Stimulated activated naive B cell treated with anti-CD40 and anti-IgM and Interleukin-4, amounts not matched to agents 10 μg/mL and 1 μg/mL and 100 μg/mL, for 72 hours (primary cell): ENCODE results near the gene GPR158.

Experiments
- ATAC-seq, 2 donors: fragments of 150-1000 bp; cut with Tn5 transposase; replicated peaks; 2 replicates each; pipeline ENCODE4 v1.10.0; 2021; ENCODE audit warnings: moderate library complexity in 1 of 2
- DNase-seq: peaks from one replicate; pipeline ENCODE4 v3.0.0; 2021
- H3K27ac Mint-ChIP-seq: one replicate; pipeline ENCODE4 v1.8.0; 2022; ENCODE audit warnings: mild to moderate bottlenecking, mixed read lengths
- H3K27me3 Mint-ChIP-seq, 2 donors: one replicate each; pipeline ENCODE4 v1.8.0; 2022; ENCODE audit warnings: mixed read lengths in 2 of 2
- H3K36me3 Mint-ChIP-seq, 2 donors: one replicate each; pipeline ENCODE4 v1.8.0; 2022; ENCODE audit warnings: mixed read lengths in 2 of 2, mild to moderate bottlenecking in 1 of 2
- H3K4me1 Mint-ChIP-seq, 2 donors: one replicate each; pipeline ENCODE4 v1.8.0; 2022; ENCODE audit warnings: mixed read lengths in 2 of 2, mild to moderate bottlenecking in 1 of 2
- H3K4me3 Mint-ChIP-seq, 2 donors: one replicate each; pipeline ENCODE4 v1.8.0; 2022; ENCODE audit warnings: mild to moderate bottlenecking in 2 of 2, mixed read lengths in 2 of 2, moderate library complexity in 1 of 2
- H3K9me3 Mint-ChIP-seq, 2 donors: one replicate each; pipeline ENCODE4 v1.8.0; 2022; ENCODE audit warnings: mixed read lengths in 2 of 2, mild to moderate bottlenecking in 1 of 2

Gene GPR158

GRCh38 chr10:25614652-25615051 lies 439.9 kb downstream of the GPR158 start:
- Mint-ChIP-seq H3K36me3 (peaks cover 0 to 1% of the 10 kb centered on the region in 2 donors), H3K27me3 (peaks cover 5 to 6% of the 10 kb centered on the region in 2 donors), H3K4me1 (no peaks in the 10 kb centered on the region), H3K4me3 (no peak overlapping the region), H3K9me3 (peaks cover 0 to 7% of the 10 kb centered on the region in 2 donors), H3K27ac (no peak overlapping the region)
- ATAC-seq (no peak), DNase-seq (no peak)

GRCh38 chr10:25615926-25616325 lies 441.1 kb downstream of the GPR158 start:
- Mint-ChIP-seq H3K27me3 (peaks cover 6 to 10% of the 10 kb centered on the region in 2 donors), H3K4me3 (no peak overlapping the region), H3K27ac (no peak overlapping the region), H3K36me3 (peaks cover 0 to 1% of the 10 kb centered on the region in 2 donors), H3K4me1 (no peaks in the 10 kb centered on the region), H3K9me3 (peaks cover 0 to 5% of the 10 kb centered on the region in 2 donors)
- ATAC-seq, result no peak
- no peak for DNase-seq

- Mint-ChIP-seq H3K9me3 (no peaks in the 10 kb centered on the region), H3K36me3 (peaks cover 0 to 1% of the 10 kb centered on the region in 2 donors), H3K27ac (no peak overlapping the region), H3K27me3 (peaks cover 6 to 11% of the 10 kb centered on the region in 2 donors), H3K4me1 (no peaks in the 10 kb centered on the region), H3K4me3 (no peak overlapping the region)
- ATAC-seq (no peak), DNase-seq (no peak)
Observed at GRCh38 chr10:25616903-25617592, 442.2 kb downstream of the GPR158 start.

- Mint-ChIP-seq H3K27me3 (peaks cover 0 to 4% of the 10 kb centered on the region in 2 donors), H3K27ac (no peak overlapping the region), H3K4me3 (no peak overlapping the region), H3K4me1 (no peaks in the 10 kb centered on the region), H3K9me3 (no peaks in the 10 kb centered on the region), H3K36me3 (no peaks in the 10 kb centered on the region)
- ATAC-seq, result no peak
- DNase-seq, result no peak
Observed at GRCh38 chr10:25627606-25628005, 452.8 kb downstream of the GPR158 start.

GRCh38 chr10:25629333-25629732 lies 454.5 kb downstream of the GPR158 start:
- Mint-ChIP-seq H3K4me3 (no peak overlapping the region), H3K27me3 (peaks cover 0 to 4% of the 10 kb centered on the region in 2 donors), H3K9me3 (no peaks in the 10 kb centered on the region), H3K27ac (no peak overlapping the region), H3K4me1 (no peaks in the 10 kb centered on the region), H3K36me3 (no peaks in the 10 kb centered on the region)
- DNase-seq (no peak), ATAC-seq (no peak)

- no peak overlapping the region for H3K27ac Mint-ChIP-seq
- no peaks in the 10 kb centered on the region for H3K4me1 Mint-ChIP-seq
- ATAC-seq (no peak), DNase-seq (no peak)
- H3K36me3 Mint-ChIP-seq, result no peaks in the 10 kb centered on the region
- peaks cover 0 to 6% of the 10 kb centered on the region in 2 donors for H3K27me3 Mint-ChIP-seq
- no peak overlapping the region for H3K4me3 Mint-ChIP-seq
- H3K9me3 Mint-ChIP-seq, result no peaks in the 10 kb centered on the region
Observed at GRCh38 chr10:25631471-25631870, 456.7 kb downstream of the GPR158 start.

- peaks cover 4 to 6% of the 10 kb centered on the region in 2 donors for H3K27me3 Mint-ChIP-seq
- H3K36me3 Mint-ChIP-seq, result no peaks in the 10 kb centered on the region
- ATAC-seq (no peak), DNase-seq (no peak)
- H3K4me1 Mint-ChIP-seq, result no peaks in the 10 kb centered on the region
- H3K9me3 Mint-ChIP-seq, result no peaks in the 10 kb centered on the region
- H3K27ac Mint-ChIP-seq, result no peak overlapping the region
- no peak overlapping the region for H3K4me3 Mint-ChIP-seq
Observed at GRCh38 chr10:25632802-25633201, 458.0 kb downstream of the GPR158 start.

- no peak for DNase-seq
- Mint-ChIP-seq H3K4me1 (no peaks in the 10 kb centered on the region), H3K27ac (no peak overlapping the region), H3K27me3 (peaks cover 4 to 6% of the 10 kb centered on the region in 2 donors), H3K4me3 (no peak overlapping the region), H3K36me3 (no peaks in the 10 kb centered on the region), H3K9me3 (no peaks in the 10 kb centered on the region)
- ATAC-seq, result no peak
Observed at GRCh38 chr10:25633542-25633941, 458.7 kb downstream of the GPR158 start.

GRCh38 chr10:25639646-25640045 lies 464.8 kb downstream of the GPR158 start:
- H3K4me1 Mint-ChIP-seq, result peaks cover 11 to 12% of the 10 kb centered on the region in 2 donors
- H3K27ac Mint-ChIP-seq, result no peak overlapping the region
- ATAC-seq (no peak), DNase-seq (no peak)
- H3K36me3 Mint-ChIP-seq, result no peaks in the 10 kb centered on the region
- H3K4me3 Mint-ChIP-seq, result no peak overlapping the region
- H3K27me3 Mint-ChIP-seq, result peaks cover 4 to 6% of the 10 kb centered on the region in 2 donors
- no peaks in the 10 kb centered on the region for H3K9me3 Mint-ChIP-seq

- Mint-ChIP-seq H3K27ac (no peak overlapping the region), H3K36me3 (no peaks in the 10 kb centered on the region), H3K27me3 (peaks cover 0 to 4% of the 10 kb centered on the region in 2 donors), H3K9me3 (no peaks in the 10 kb centered on the region), H3K4me1 (peaks cover 11 to 12% of the 10 kb centered on the region in 2 donors), H3K4me3 (no peak overlapping the region)
- DNase-seq (no peak), ATAC-seq (no peak)
Observed at GRCh38 chr10:25641595-25641994, 466.8 kb downstream of the GPR158 start.

GRCh38 chr10:25642721-25643120 lies 467.9 kb downstream of the GPR158 start:
- ATAC-seq, result no peak
- no peaks in the 10 kb centered on the region for H3K36me3 Mint-ChIP-seq
- peaks cover 0 to 4% of the 10 kb centered on the region in 2 donors for H3K27me3 Mint-ChIP-seq
- no peak overlapping the region for H3K27ac Mint-ChIP-seq
- no peaks in the 10 kb centered on the region for H3K9me3 Mint-ChIP-seq
- no peak for DNase-seq
- H3K4me1 Mint-ChIP-seq, result peaks cover 11 to 12% of the 10 kb centered on the region in 2 donors
- no peak overlapping the region for H3K4me3 Mint-ChIP-seq

GRCh38 chr10:25646371-25646770 lies 471.6 kb downstream of the GPR158 start:
- no peak for ATAC-seq
- H3K4me1 Mint-ChIP-seq, result peaks cover 13 to 18% of the 10 kb centered on the region in 2 donors
- no peak overlapping the region for H3K27ac Mint-ChIP-seq
- no peaks in the 10 kb centered on the region for H3K9me3 Mint-ChIP-seq
- H3K36me3 Mint-ChIP-seq, result no peaks in the 10 kb centered on the region
- DNase-seq, result no peak
- H3K4me3 Mint-ChIP-seq, result no peak overlapping the region
- peaks cover 0 to 5% of the 10 kb centered on the region in 2 donors for H3K27me3 Mint-ChIP-seq

- ATAC-seq, result no peak
- Mint-ChIP-seq H3K36me3 (no peaks in the 10 kb centered on the region), H3K9me3 (no peaks in the 10 kb centered on the region), H3K27me3 (peaks cover 0 to 5% of the 10 kb centered on the region in 2 donors), H3K4me1 (peaks cover 9 to 13% of the 10 kb centered on the region in 2 donors), H3K27ac (no peak overlapping the region), H3K4me3 (no peak overlapping the region)
- no peak for DNase-seq
Observed at GRCh38 chr10:25651534-25651933, 476.7 kb downstream of the GPR158 start.
